ENCODE measurements around the gene TLR7.

- TF ChIP-seq FOXA1 (IDR thresholded peaks at IDR 0.05) (no peak), ARNT (IDR thresholded peaks at IDR 0.05) (no peak), CTBP1 (IDR thresholded peaks at IDR 0.05; ENCODE audit: borderline replicate concordance) (no peak), BHLHE40 (IDR thresholded peaks at IDR 0.05; ENCODE audit: borderline replicate concordance) (no peak), SUZ12 (IDR thresholded peaks at IDR 0.05) (no peak), ELF4 (IDR thresholded peaks at IDR 0.05) (no peak)
Measured at GRCh38 chrX:12817528-12817927, 49.3 kb upstream of the TLR7 start.
